GM12873 (cell line): ENCODE results near the gene FKBP2.

Experiments
- CTCF ChIP-seq: IDR thresholded peaks from 2 replicates; pipeline ENCODE4 v1.5.1; 2012; ENCODE audit warnings: low read depth, mild to moderate bottlenecking, moderate library complexity, low read length, control low read depth; ENCODE audit not compliant: insufficient read depth; ENCODE audit errors: missing control alignments

Gene FKBP2

DNA sequence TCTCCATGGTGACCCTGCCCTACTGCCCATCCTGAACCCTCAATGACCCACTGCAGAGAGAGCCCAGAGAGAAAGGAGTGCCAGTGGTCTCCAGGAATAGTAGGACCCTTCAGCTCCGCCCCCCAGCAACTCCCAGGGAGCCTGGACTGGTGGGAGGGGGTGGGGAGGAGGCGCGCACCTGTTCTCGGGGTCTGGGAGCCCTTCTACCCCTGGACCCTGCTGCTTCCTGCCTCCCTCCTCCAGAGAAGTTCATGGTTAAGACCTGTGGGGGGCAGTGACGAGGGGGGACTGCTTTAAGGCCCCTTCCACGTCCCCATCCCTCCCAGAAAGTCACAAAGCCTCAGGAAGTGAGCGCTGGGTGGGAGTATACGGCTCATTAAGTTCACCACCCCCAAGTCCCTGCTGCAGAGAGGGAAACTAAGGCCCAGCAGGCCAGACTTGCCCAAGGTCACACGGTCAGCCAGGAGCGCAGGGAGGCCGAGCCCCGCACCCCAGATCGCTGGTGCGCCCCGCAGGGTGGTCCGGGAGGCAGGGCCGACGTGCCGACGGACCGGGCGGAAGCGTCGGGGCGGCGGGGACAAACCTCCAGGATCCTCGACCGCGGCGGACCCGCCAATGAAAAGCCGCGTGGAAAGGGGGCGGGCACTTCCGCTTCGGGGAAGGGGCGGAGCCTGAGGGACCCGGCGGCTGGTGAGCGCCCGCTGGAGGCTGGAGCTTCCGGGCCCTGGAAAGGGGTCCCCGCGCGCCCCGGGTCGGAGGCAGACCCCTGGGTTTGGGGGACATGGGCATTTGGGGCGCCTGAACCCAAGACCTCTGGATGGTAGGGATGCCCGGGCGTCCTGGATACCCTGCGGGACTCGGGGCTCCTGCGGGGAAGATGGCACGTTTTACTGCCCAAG, 15.0 kb upstream of the FKBP2 start, which contains the start of the genes NUDT22 and TRPT1:
Gene NUDT22 (plus strand): TSS at position 667 of the 899 bp plus-strand sequence. CDS start 379 bp downstream, outside the sequence.
Gene TRPT1 (minus strand): TSS at position 579 of the 899 bp plus-strand sequence. CDS start 326 bp downstream, at position 253.
- peak; percentile 51 for TF ChIP-seq CTCF

DNA sequence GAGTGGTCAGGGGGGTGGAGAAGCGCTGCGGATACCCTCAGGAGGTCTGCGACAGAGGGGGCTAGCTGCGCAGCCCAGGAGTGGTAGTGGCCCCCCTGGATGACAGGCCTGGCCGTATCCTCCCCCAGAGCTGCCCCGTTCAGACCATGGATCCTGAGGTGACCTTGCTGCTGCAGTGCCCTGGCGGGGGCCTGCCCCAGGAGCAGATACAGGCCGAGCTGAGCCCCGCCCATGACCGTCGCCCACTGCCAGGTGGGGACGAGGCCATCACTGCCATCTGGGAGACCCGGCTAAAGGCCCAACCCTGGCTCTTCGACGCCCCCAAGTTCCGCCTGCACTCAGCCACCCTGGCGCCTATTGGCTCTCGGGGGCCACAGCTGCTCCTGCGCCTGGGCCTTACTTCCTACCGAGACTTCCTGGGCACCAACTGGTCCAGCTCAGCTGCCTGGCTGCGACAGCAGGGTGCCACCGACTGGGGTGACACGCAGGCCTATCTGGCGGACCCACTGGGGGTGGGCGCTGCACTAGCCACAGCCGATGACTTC, 14.3 kb upstream of the FKBP2 start:
- TF ChIP-seq CTCF, result no peak

DNA sequence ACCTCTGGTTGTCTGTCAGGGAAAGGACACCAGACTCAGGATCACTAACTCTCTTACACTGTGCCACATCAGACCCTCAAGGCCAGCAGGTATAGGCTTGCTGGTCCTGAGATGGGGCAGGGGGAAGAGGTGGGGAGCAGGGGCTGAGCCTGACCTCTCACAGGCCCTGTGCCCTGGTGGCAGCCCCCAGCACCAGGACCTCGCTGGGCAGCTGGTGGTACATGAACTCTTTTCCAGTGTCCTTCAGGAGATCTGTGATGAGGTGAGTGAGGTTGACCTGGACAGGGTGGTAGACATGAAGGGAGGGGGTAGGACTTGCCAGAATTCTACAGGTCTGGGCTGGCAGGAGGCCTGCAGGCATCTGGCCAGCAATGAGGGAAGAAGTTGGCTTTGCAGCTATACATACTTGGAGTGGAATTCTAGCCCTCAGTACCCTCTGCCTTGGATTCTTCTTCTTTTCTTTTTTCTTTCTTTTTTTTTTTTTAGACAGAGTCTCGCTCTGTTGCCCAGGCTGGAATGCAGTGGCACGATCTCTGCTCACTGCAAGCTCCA, 13.4 kb upstream of the FKBP2 start:
- TF ChIP-seq CTCF, result no peak

DNA sequence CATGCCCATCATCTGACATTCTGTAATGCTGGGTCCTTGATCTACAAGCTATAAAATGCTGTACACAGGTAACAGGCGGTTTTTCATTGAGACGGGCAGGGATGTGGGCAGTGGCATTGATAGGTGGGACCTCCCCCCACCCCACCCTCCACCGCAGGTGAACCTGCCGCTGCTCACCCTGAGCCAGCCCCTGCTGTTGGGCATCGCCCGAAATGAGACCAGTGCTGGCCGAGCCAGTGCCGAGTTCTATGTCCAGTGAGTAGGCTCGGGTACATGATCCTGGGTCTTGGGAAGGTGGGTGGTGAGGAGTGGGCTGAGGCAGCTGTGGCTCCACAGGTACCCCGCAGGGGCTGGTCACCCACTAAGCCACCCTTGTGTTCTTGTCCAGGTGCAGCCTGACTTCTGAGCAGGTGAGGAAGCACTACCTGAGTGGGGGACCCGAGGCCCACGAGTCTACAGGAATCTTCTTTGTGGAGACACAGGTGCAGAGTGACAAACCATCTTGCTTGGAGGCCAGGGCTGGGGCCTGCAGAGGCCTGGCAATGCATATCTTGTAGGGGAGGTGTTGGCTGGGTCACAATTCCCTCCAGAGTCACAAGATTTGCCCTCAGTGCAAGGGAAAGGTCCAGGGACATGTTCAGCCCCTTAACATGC, 11.7 kb upstream of the FKBP2 start:
- no peak for TF ChIP-seq CTCF

DNA sequence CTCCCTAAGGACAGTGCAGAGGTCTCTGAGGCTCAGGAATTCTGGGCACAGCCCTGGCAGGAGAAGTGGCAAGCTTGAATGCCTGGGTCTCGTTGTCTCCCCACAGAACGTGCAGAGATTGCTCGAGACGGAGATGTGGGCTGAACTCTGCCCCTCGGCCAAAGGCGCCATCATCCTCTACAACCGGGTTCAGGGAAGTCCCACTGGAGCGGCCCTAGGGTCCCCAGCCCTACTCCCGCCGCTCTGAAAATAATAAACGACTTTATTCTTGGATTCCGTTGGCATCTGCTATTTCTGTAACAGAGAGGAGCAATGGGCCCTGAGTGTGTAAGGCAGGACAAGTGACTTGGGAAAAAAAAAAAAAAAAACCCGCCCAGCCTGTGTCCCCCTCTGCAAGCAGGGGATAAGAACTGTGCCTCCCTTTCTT, 11.1 kb upstream of the FKBP2 start:
- no peak for TF ChIP-seq CTCF

DNA sequence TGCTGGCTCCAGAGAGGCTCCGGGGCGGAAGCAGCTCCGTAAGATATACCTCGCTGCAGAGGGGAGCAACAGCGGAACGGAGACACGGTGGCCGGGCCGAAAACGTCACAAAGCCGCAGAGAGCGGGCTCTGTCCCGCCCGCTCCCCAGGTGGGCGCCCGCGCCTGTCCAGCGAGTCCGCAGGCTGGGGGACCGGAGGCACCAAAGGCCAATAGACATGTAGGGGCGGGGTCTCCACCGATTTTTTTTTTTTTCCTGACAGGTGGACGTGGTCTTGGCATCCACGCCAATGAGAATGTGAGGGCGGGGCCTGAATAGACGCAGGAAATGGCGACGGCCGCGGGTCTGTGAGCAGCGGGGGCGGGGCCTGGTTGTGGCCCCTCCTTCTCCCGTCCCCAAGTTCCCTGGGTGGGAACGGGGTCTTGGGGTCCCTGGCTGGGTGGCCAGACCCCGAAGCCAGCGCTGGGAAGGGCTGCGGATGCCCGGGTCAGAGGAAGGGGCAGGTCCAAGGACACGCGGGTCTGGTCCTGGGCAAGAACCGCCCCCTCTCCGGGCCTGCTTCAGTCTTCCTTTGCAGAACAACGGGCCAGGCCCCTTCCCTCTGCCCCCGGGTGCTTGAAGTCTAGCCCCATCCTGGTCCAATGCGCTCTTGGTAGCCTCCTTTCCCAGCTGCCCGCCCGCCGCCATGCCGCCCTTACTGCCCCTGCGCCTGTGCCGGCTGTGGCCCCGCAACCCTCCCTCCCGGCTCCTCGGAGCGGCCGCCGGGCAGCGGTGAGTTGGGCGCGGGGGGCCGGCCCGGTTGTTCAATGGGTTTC, 10.5 kb upstream of the FKBP2 start, which contains the start of gene DNAJC4:
Gene DNAJC4 (plus strand): TSS at position 378 of the 814 bp plus-strand sequence. CDS start 307 bp downstream, at position 685.
- TF ChIP-seq CTCF, result no peak
